Colonic mucosa (tissue), 4 donors: ENCODE measurements around the gene FNIP1. TPM values are rescaled to one million over a fixed set of nuclear protein-coding genes. Genes with fewer than 3 reads are reported as not detected.

Experiments
- DNase-seq: peaks from one replicate; pipeline ENCODE4 v3.0.0-alpha.2; 2020
- H3K27ac ChIP-seq: fragments of 200-600 bp; one replicate; pipeline ENCODE4 v1.8.0; 2021
- H3K27me3 ChIP-seq: fragments of 200-600 bp; one replicate; pipeline ENCODE4 v1.8.0; 2021
- H3K36me3 ChIP-seq: fragments of 200-600 bp; one replicate; pipeline ENCODE4 v1.8.0; 2021
- H3K4me1 ChIP-seq: fragments of 200-600 bp; one replicate; pipeline ENCODE4 v1.8.0; 2021; ENCODE audit warnings: mild to moderate bottlenecking
- H3K4me3 ChIP-seq: fragments of 200-600 bp; one replicate; pipeline ENCODE4 v1.8.0; 2021
- H3K9ac ChIP-seq, 2 donors: one replicate each; pipeline ENCODE4 v1.7.0; 2013; ENCODE audit warnings: control low read depth in 2 of 2, low read depth in 2 of 2, low read length in 2 of 2
- H3K9me3 ChIP-seq: fragments of 200-600 bp; one replicate; pipeline ENCODE4 v1.8.0; 2021
- CTCF ChIP-seq: fragments of 200-600 bp; IDR thresholded peaks from one replicate; pipeline ENCODE4 v1.8.0; 2022; ENCODE audit warnings: antibody characterized with exemption, mild to moderate bottlenecking
- intact Hi-C: fragments of 100-400 bp; cut with DNase I; formaldehyde crosslinking; loops from one replicate; pipeline ENCODE4 v1.14.1; 2022
- total RNA-seq, 2 donors: library from RNA; stranded (reverse); fragmentation: NEBNext Ultra II Directional in 1 of 2; extraction: Animal tissue kit (Norgen Biotek cat#: 25700) in 1 of 2; gene quantifications; one replicate each; pipeline ENCODE4 v1.2.1, GENCODE V29; 2021
- donor health status: healthy.
- donor health status: DM: no; HTN: no; CAD: no.
- donor health status: DM: no; HTN: no; CAD: no.

The FNIP1 gene
- total RNA-seq, 2 donors from 2014 or later, result 18.1 to 41.2 TPM

- Histone ChIP-seq H3K27ac (peak overlapping the region; percentile 100), H3K4me1 (peaks cover 21% of the 10 kb centered on the region), H3K9ac (peak overlapping the region; percentile 86 to 94), H3K4me3 (peak overlapping the region; percentile 69), H3K36me3 (no peaks in the 10 kb centered on the region), H3K27me3 (no peaks in the 10 kb centered on the region), H3K9me3 (no peaks in the 10 kb centered on the region)
- TF ChIP-seq CTCF, result no peak
- intact Hi-C loops, result no loop called here
- no peak for DNase-seq
Observed at GRCh38 chr5:131634238-131634637, 162.6 kb downstream of the FNIP1 start.

- no peaks in the 10 kb centered on the region for H3K27me3 ChIP-seq
- no peak for TF ChIP-seq CTCF
- H3K9me3 ChIP-seq, result no peaks in the 10 kb centered on the region
- intact Hi-C loops, result no loop called here
- peaks cover 21% of the 10 kb centered on the region for H3K4me1 ChIP-seq
- no peak for DNase-seq
- no peaks in the 10 kb centered on the region for H3K36me3 ChIP-seq
- H3K27ac ChIP-seq, result peak overlapping the region; percentile 100
- H3K4me3 ChIP-seq, result peak overlapping the region; percentile 69
- H3K9ac ChIP-seq, result peak overlapping the region in 1 of 2 donors; percentile 86
Observed at GRCh38 chr5:131633830-131634229, 163.0 kb downstream of the FNIP1 start.

- Histone ChIP-seq H3K9ac (peak overlapping the region in 1 of 2 donors; percentile 9), H3K9me3 (no peaks in the 10 kb centered on the region), H3K27me3 (no peaks in the 10 kb centered on the region), H3K4me3 (no peak overlapping the region), H3K27ac (peak overlapping the region; percentile 38), H3K36me3 (no peaks in the 10 kb centered on the region), H3K4me1 (peaks cover 21% of the 10 kb centered on the region)
- no peak for TF ChIP-seq CTCF
- intact Hi-C loops, result no loop called here
- no peak for DNase-seq
Observed at GRCh38 chr5:131630963-131631350, 165.9 kb downstream of the FNIP1 start.

GRCh38 chr5:131630208-131630962, 166.4 kb downstream of the FNIP1 start:
- Histone ChIP-seq H3K36me3 (no peaks in the 10 kb centered on the region), H3K9ac (peak overlapping the region in 1 of 2 donors; percentile 9), H3K9me3 (no peaks in the 10 kb centered on the region), H3K27me3 (no peaks in the 10 kb centered on the region), H3K27ac (peak overlapping the region; percentile 38), H3K4me1 (peaks cover 21% of the 10 kb centered on the region), H3K4me3 (no peak overlapping the region)
- no peak for DNase-seq
- intact Hi-C loops, result no loop called here
- no peak for TF ChIP-seq CTCF

- no peaks in the 10 kb centered on the region for H3K36me3 ChIP-seq
- H3K4me3 ChIP-seq, result no peak overlapping the region
- no peak for TF ChIP-seq CTCF
- H3K27me3 ChIP-seq, result no peaks in the 10 kb centered on the region
- no peaks in the 10 kb centered on the region for H3K9me3 ChIP-seq
- H3K4me1 ChIP-seq, result peaks cover 21% of the 10 kb centered on the region
- DNase-seq, result no peak
- H3K27ac ChIP-seq, result no peak overlapping the region
- intact Hi-C loops, result no loop called here
- H3K9ac ChIP-seq, result no peak overlapping the region
Observed at GRCh38 chr5:131628990-131629389, 167.8 kb downstream of the FNIP1 start.
